Activated gamma-delta T cell (primary cell): Measurements from ENCODE around the gene ECM2.

Experiments used
- DNase-seq: peaks from one replicate; lab custom pipeline; 2025; lab: John Stamatoyannopoulos, UW

The ECM2 gene

DNA sequence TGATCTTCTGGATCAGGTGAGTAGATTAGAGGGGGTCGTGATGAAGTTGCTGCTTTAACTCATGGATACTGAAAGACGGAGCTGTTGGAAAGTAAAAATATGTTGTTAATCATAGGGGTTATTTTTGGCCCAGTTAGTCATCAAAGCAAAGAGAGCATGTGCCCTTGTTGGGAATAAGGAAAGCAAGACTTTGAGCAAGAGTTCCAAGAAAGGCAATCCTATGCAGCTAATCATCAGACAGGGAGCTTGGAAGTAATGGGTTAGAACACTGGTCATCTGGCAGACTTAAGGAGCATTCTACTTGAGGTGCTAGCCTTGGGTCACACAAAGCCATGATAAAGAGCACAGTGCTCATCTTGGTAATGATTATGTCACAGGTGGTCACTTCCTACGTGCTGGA is 71.8 kb downstream of the ECM2 start:
- DNase-seq = no peak

- DNase-seq = no peak
These were observed 72.4 kb downstream of the ECM2 start for GRCh38 chr9:92463387-92463786.

DNA sequence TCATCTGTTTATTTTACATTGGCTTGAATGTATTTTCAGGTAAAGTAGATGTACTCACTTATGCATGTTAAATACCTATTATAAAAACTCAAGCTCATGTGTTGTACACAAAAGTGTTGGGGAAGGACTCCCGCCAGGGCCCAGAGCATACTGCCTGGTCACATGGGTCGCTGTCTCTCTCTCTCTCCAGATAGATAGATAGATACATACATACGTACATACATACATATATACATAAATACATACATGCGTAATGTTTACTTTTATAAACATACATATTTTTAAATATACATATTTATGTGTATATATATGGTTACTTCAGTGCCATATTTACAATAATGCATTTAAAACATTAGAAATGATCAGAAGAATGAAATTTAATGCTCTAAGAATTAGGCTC is 78.2 kb downstream of the ECM2 start:
- no peak for DNase-seq

GRCh38 chr9:92455217-92455616 is 80.6 kb downstream of the ECM2 start:
- no peak for DNase-seq

DNA sequence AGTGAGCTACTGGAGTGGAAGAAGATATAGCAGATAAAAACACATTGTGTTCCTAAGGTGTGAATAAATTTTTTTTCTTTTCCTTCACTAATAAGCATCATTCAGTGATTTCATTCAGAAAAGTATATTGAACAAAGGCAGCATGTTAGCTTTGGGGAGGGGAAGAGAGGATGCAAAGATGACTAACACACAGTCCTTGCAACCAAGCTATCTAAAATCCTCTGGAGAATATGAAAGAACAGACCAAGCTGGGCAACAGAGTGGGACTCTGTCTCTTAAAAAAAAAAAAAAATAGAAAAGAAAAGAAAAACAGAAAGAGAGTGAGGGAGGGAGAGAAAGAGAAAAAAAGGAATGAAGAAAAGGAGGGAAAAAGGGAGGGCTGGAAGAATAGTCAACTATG is 89.3 kb downstream of the ECM2 start:
- DNase-seq = no peak
